Measurements from ENCODE around the gene TMEM165. TPM values are rescaled to one million over a fixed set of nuclear protein-coding genes. Genes with fewer than 3 reads are reported as not detected.

TMEM165 gene
- total and polyA plus RNA-seq, 2 donors = 49.8 to 125 TPM

DNA sequence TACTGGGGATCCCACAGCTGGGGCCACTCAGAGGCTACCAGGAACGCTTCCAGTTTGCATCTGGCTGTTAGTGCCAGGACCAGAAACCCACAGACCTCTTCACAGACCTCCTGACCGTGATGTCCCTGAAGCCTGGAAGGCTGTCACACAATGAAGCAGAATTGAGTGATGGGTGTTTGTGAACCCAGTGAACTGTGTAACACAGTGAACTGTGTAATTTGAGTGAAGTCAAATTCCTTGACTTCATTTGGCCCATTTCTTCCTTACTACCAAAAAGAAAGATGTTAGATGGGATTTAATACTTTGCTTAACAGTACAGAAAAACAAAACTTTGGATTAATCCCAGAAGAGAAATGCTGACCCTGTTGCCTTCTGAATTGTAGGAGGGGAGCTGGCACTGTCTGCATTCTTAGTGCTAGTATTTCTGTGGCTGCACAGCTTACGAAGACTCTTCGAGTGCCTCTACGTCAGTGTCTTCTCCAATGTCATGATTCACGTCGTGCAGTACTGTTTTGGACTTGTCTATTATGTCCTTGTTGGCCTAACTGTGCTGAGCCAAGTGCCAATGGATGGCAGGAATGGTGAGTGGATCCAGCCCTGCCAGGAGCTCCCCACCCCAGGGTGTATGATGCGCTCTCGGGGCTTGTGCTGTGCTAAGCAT lies 31.9 kb upstream of the TMEM165 start:
- Histone ChIP-seq H3K27ac (ENCODE audit: low read depth in 1 of 2, low read length in 1 of 2) (peak overlapping the region in 1 of 2 donors; percentile 18), H3K27me3 (ENCODE audit: control insufficient read depth in 2 of 2, insufficient read depth in 1 of 2, low read length in 1 of 2) (no peaks in the 10 kb centered on the region), H3K36me3 (ENCODE audit: control insufficient read depth in 2 of 2, insufficient read depth in 2 of 2, low read length in 1 of 2) (peaks cover 5 to 15% of the 10 kb centered on the region in 2 donors), H3K4me3 (ENCODE audit: low read length in 2 of 2) (no peak overlapping the region), H3K4me1 (ENCODE audit: control insufficient read depth in 2 of 2, insufficient read depth in 2 of 2, low read length in 2 of 2) (no peaks in the 10 kb centered on the region), H3K9me3 (ENCODE audit: control insufficient read depth in 2 of 2, insufficient read depth in 1 of 2, low read length in 1 of 2) (no peaks in the 10 kb centered on the region)
- DNase-seq (ENCODE audit: low read depth in 6 of 9, low spot score in 9 of 9) = no peak
- WGBS = 91% methylated on average over 9 of the region's 9 CpGs

DNA sequence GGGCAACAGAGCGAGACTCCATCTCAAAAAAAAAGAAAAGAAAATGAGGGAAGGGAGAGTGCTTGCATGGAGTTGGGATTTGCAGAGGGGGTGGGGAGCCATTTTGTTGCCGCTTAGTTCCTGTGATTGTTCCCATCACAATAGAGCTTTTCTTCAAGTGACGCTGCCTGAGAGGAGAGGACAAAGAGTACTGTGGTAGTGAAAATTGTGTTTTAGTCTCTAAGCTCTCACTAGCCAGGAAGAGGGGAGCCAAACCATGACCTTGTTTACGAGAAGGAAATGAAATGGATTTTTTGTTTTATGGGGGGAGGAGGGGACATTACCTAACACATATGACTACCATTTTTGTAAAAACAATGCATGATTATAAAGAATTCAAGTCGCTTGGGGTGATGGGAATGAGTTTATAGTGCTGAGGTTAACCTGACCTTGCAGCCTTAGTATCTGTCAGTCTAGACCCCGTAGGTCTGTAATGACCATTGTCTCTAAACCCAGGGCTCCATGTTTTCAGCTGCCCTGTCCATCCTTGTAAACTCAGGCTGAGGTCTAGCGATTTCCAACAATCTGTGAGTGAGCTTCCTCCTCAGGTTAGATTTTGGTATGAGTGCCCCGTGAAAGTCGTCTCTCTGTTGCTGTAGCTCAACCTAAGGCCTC lies 30.9 kb upstream of the TMEM165 start:
- Histone ChIP-seq H3K27me3 (ENCODE audit: control insufficient read depth in 2 of 2, insufficient read depth in 1 of 2, low read length in 1 of 2) (no peaks in the 10 kb centered on the region), H3K27ac (ENCODE audit: low read depth in 1 of 2, low read length in 1 of 2) (no peak overlapping the region), H3K4me3 (ENCODE audit: low read length in 2 of 2) (no peak overlapping the region), H3K36me3 (ENCODE audit: control insufficient read depth in 2 of 2, insufficient read depth in 2 of 2, low read length in 1 of 2) (peaks cover 5 to 15% of the 10 kb centered on the region in 2 donors), H3K4me1 (ENCODE audit: control insufficient read depth in 2 of 2, insufficient read depth in 2 of 2, low read length in 2 of 2) (no peaks in the 10 kb centered on the region), H3K9me3 (ENCODE audit: control insufficient read depth in 2 of 2, insufficient read depth in 1 of 2, low read length in 1 of 2) (no peaks in the 10 kb centered on the region)
- DNase-seq (ENCODE audit: low read depth in 6 of 9, low spot score in 9 of 9) = no peak
- 97% methylated on average over 9 of the region's 9 CpGs for WGBS

DNA sequence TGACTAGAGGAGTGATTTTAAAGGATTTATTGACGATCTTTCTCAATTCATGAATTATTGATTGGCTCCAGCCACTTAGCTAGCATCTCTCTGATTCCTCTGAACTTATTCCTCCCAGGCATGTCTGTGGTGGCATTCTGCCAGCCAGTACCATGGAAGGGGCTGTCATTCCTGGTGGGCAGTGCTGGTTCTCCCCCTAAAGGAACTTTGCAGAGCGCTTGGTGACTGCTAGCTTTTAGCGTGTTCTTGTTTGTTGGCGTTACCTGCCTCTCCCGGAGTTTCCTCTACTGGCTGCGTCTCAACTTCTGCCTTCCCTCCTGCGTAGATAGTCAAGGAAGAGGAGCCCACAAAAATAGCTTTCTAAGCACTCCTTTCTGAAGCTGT lies 30.4 kb upstream of the TMEM165 start:
- H3K4me3 ChIP-seq (ENCODE audit: low read length in 2 of 2) = no peak overlapping the region
- peaks cover 5 to 15% of the 10 kb centered on the region in 2 donors for H3K36me3 ChIP-seq (ENCODE audit: control insufficient read depth in 2 of 2, insufficient read depth in 2 of 2, low read length in 1 of 2)
- H3K27me3 ChIP-seq (ENCODE audit: control insufficient read depth in 2 of 2, insufficient read depth in 1 of 2, low read length in 1 of 2) = no peaks in the 10 kb centered on the region
- 92% methylated on average over 7 of the region's 7 CpGs for WGBS
- no peak for DNase-seq (ENCODE audit: low read depth in 6 of 9, low spot score in 9 of 9)
- H3K27ac ChIP-seq (ENCODE audit: low read depth in 1 of 2, low read length in 1 of 2) = no peak overlapping the region
- H3K4me1 ChIP-seq (ENCODE audit: control insufficient read depth in 2 of 2, insufficient read depth in 2 of 2, low read length in 2 of 2) = no peaks in the 10 kb centered on the region
- no peaks in the 10 kb centered on the region for H3K9me3 ChIP-seq (ENCODE audit: control insufficient read depth in 2 of 2, insufficient read depth in 1 of 2, low read length in 1 of 2)

DNA sequence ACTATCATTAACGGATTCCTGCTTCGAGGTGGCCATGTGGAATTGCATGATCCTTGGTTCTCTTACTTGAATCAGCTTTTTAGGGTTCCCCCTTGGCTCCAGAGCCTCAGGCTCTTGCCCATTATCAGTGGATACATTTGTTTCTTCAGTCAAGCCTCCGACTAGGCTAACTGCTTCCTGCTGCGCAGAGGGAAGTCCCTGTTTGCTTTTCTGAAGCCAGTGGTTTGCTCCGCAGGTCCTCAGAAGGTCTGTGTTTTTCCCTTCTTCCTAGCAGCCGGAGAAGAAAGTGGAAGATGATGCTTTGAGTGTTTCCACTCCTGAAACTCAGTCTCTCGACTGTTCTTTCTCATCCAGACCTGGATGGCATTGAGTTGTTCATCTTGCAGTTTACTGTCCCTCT lies 29.1 kb upstream of the TMEM165 start:
- no peak for DNase-seq (ENCODE audit: low read depth in 6 of 9, low spot score in 9 of 9)
- no peaks in the 10 kb centered on the region for H3K4me1 ChIP-seq (ENCODE audit: control insufficient read depth in 2 of 2, insufficient read depth in 2 of 2, low read length in 2 of 2)
- H3K4me3 ChIP-seq (ENCODE audit: low read length in 2 of 2) = no peak overlapping the region
- H3K36me3 ChIP-seq (ENCODE audit: control insufficient read depth in 2 of 2, insufficient read depth in 2 of 2, low read length in 1 of 2) = peaks cover 5 to 15% of the 10 kb centered on the region in 2 donors
- no peaks in the 10 kb centered on the region for H3K9me3 ChIP-seq (ENCODE audit: control insufficient read depth in 2 of 2, insufficient read depth in 1 of 2, low read length in 1 of 2)
- H3K27me3 ChIP-seq (ENCODE audit: control insufficient read depth in 2 of 2, insufficient read depth in 1 of 2, low read length in 1 of 2) = no peaks in the 10 kb centered on the region
- 95% methylated on average over 7 of the region's 7 CpGs for WGBS
- no peak overlapping the region for H3K27ac ChIP-seq (ENCODE audit: low read depth in 1 of 2, low read length in 1 of 2)

DNA sequence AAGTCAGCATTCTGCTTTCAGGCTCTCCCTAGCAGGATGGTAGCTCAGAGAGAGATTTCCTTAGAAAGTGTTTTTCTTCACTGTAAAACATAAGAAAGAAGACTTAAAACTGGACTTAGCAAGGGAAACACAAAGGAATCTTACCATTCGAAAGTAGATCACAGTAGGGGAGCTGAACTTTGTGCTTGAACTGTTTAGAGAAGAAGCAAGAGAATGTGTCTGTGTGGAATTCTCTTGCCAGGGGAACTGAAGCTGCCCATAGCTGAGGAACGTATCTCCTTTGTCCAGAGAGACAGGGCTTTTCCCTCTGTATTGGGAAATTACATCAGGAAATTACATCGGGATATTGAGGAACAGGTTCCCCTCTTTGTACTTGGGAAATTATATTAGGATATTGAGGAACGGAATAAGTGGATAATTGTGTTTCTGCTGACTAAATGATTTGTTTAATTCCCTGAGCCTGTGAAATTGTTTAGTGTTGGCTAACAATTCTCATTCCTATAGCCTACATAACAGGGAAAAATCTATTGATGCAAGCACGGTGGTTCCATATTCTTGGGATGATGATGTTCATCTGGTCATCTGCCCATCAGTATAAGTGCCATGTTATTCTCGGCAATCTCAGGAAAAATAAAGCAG lies 28.6 kb upstream of the TMEM165 start:
- WGBS = 95% methylated on average over 6 of the region's 6 CpGs
- no peaks in the 10 kb centered on the region for H3K9me3 ChIP-seq (ENCODE audit: control insufficient read depth in 2 of 2, insufficient read depth in 1 of 2, low read length in 1 of 2)
- DNase-seq (ENCODE audit: low read depth in 6 of 9, low spot score in 9 of 9) = no peak
- H3K27ac ChIP-seq (ENCODE audit: low read depth in 1 of 2, low read length in 1 of 2) = no peak overlapping the region
- no peak overlapping the region for H3K4me3 ChIP-seq (ENCODE audit: low read length in 2 of 2)
- no peaks in the 10 kb centered on the region for H3K27me3 ChIP-seq (ENCODE audit: control insufficient read depth in 2 of 2, insufficient read depth in 1 of 2, low read length in 1 of 2)
- H3K36me3 ChIP-seq (ENCODE audit: control insufficient read depth in 2 of 2, insufficient read depth in 2 of 2, low read length in 1 of 2) = peaks cover 5 to 15% of the 10 kb centered on the region in 2 donors
- no peaks in the 10 kb centered on the region for H3K4me1 ChIP-seq (ENCODE audit: control insufficient read depth in 2 of 2, insufficient read depth in 2 of 2, low read length in 2 of 2)

DNA sequence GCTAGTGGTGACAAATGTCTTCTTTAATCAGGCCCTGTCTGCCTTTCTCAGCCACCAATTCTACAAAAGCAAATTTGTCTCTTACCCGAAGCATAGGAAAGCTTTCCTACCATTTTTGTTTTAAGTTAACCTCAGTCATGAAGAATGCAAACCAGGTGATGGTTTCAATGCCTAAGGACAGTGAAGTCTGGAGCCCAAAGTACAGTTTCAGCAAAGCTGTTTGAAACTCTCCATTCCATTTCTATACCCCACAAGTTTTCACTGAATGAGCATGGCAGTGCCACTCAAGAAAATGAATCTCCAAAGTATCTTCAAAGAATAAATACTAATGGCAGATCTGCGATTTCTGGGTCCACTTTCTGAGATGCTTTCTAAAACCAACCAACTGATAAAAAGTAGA lies 25.8 kb upstream of the TMEM165 start:
- 98% methylated on average over 2 of the region's 2 CpGs for WGBS
- H3K36me3 ChIP-seq (ENCODE audit: control insufficient read depth in 2 of 2, insufficient read depth in 2 of 2, low read length in 1 of 2) = peaks cover 4 to 5% of the 10 kb centered on the region in 2 donors
- H3K4me3 ChIP-seq (ENCODE audit: low read length in 2 of 2) = no peak overlapping the region
- H3K4me1 ChIP-seq (ENCODE audit: control insufficient read depth in 2 of 2, insufficient read depth in 2 of 2, low read length in 2 of 2) = no peaks in the 10 kb centered on the region
- no peak overlapping the region for H3K27ac ChIP-seq (ENCODE audit: low read depth in 1 of 2, low read length in 1 of 2)
- no peaks in the 10 kb centered on the region for H3K9me3 ChIP-seq (ENCODE audit: control insufficient read depth in 2 of 2, insufficient read depth in 1 of 2, low read length in 1 of 2)
- no peak for DNase-seq (ENCODE audit: low read depth in 6 of 9, low spot score in 9 of 9)
- no peaks in the 10 kb centered on the region for H3K27me3 ChIP-seq (ENCODE audit: control insufficient read depth in 2 of 2, insufficient read depth in 1 of 2, low read length in 1 of 2)

DNA sequence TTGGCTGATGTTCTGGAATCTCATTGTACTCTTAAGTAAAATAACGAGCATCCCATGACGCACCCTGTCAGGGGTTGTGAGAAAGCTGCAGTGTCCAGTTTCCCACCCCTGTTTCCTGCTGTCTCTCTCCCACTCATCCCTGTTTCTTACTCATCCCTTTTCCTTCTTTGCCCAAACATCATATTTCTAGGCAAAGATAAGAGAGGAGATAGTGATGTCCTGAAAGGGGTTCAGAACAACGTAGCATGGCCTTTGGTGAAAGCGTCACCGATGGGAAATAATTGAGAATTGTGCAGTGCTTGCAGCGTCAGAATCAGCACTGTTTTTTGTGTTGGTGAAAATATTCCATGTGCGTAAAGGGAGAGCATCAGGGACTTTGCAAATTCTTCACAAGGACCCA lies 23.5 kb upstream of the TMEM165 start:
- Histone ChIP-seq H3K36me3 (ENCODE audit: control insufficient read depth in 2 of 2, insufficient read depth in 2 of 2, low read length in 1 of 2) (peaks cover 0 to 5% of the 10 kb centered on the region in 2 donors), H3K4me3 (ENCODE audit: low read length in 2 of 2) (no peak overlapping the region), H3K27me3 (ENCODE audit: control insufficient read depth in 2 of 2, insufficient read depth in 1 of 2, low read length in 1 of 2) (no peaks in the 10 kb centered on the region), H3K27ac (ENCODE audit: low read depth in 1 of 2, low read length in 1 of 2) (no peak overlapping the region), H3K9me3 (ENCODE audit: control insufficient read depth in 2 of 2, insufficient read depth in 1 of 2, low read length in 1 of 2) (no peaks in the 10 kb centered on the region), H3K4me1 (ENCODE audit: control insufficient read depth in 2 of 2, insufficient read depth in 2 of 2, low read length in 2 of 2) (no peaks in the 10 kb centered on the region)
- 98% methylated on average over 7 of the region's 7 CpGs for WGBS
- no peak for DNase-seq (ENCODE audit: low read depth in 6 of 9, low spot score in 9 of 9)

DNA sequence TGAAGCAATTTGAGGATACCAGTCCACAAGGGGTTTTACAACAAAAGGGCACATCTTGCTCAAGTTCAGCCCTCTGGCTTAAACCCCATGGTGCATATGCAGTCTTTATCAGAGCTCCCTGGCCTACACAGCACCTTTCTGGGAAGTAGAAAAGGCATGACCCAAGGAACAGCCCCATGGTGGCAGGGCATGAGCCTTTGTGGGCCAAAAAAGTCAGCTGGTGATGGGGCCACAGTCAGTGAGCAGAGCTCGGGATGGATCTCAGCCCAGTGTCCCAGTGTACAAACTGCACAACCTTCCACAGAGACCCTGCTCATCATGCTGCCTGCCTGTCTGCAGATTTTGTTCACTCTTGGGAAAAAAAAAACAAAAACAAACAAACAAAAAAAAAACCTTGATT lies 22.3 kb upstream of the TMEM165 start:
- Histone ChIP-seq H3K9me3 (ENCODE audit: control insufficient read depth in 2 of 2, insufficient read depth in 1 of 2, low read length in 1 of 2) (no peaks in the 10 kb centered on the region), H3K27me3 (ENCODE audit: control insufficient read depth in 2 of 2, insufficient read depth in 1 of 2, low read length in 1 of 2) (no peaks in the 10 kb centered on the region), H3K27ac (ENCODE audit: low read depth in 1 of 2, low read length in 1 of 2) (no peak overlapping the region), H3K36me3 (ENCODE audit: control insufficient read depth in 2 of 2, insufficient read depth in 2 of 2, low read length in 1 of 2) (no peaks in the 10 kb centered on the region), H3K4me3 (ENCODE audit: low read length in 2 of 2) (no peak overlapping the region), H3K4me1 (ENCODE audit: control insufficient read depth in 2 of 2, insufficient read depth in 2 of 2, low read length in 2 of 2) (no peaks in the 10 kb centered on the region)
- no peak for DNase-seq (ENCODE audit: low read depth in 6 of 9, low spot score in 9 of 9)
- WGBS = 100% methylated on average over 1 of the region's 1 CpG

DNA sequence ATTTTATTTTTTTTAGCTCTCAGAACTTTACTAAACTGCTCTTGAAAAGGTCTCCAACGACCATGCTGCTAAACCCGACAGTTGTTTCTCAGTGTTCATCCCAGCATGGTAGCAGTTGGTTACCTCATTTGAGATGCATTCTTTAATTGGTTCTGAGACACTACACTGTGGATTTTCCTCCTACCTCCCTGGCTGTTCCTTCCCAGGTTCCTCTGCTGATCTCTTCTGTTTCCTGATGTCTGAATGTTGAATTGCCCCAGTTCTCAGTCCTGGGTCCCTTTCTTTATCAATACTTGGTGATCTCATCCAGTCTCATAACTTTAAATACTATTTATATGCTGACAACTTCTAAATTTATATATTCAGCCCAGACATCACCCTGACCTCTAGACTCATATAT lies 19.1 kb upstream of the TMEM165 start:
- no peak overlapping the region for H3K4me3 ChIP-seq (ENCODE audit: low read length in 2 of 2)
- no peak for DNase-seq (ENCODE audit: low read depth in 6 of 9, low spot score in 9 of 9)
- no peaks in the 10 kb centered on the region for H3K27me3 ChIP-seq (ENCODE audit: control insufficient read depth in 2 of 2, insufficient read depth in 1 of 2, low read length in 1 of 2)
- WGBS = 98% methylated on average over 2 of the region's 2 CpGs
- no peaks in the 10 kb centered on the region for H3K4me1 ChIP-seq (ENCODE audit: control insufficient read depth in 2 of 2, insufficient read depth in 2 of 2, low read length in 2 of 2)
- H3K27ac ChIP-seq (ENCODE audit: low read depth in 1 of 2, low read length in 1 of 2) = no peak overlapping the region
- no peaks in the 10 kb centered on the region for H3K36me3 ChIP-seq (ENCODE audit: control insufficient read depth in 2 of 2, insufficient read depth in 2 of 2, low read length in 1 of 2)
- H3K9me3 ChIP-seq (ENCODE audit: control insufficient read depth in 2 of 2, insufficient read depth in 1 of 2, low read length in 1 of 2) = no peaks in the 10 kb centered on the region
